Stimulated activated CD4-positive, alpha-beta T cell treated with anti-CD3 and anti-CD28 coated beads, TNF-alpha, amount 100 ng/mL, for 4 hours (primary cell): ENCODE results near the gene MYO1B.

Source experiments
- DNase-seq, 3 experiments: peaks; one replicate each; pipeline ENCODE4 v3.0.0-alpha.2; 2020; ENCODE audit warnings: low read depth in 3 of 3

MYO1B gene

DNA sequence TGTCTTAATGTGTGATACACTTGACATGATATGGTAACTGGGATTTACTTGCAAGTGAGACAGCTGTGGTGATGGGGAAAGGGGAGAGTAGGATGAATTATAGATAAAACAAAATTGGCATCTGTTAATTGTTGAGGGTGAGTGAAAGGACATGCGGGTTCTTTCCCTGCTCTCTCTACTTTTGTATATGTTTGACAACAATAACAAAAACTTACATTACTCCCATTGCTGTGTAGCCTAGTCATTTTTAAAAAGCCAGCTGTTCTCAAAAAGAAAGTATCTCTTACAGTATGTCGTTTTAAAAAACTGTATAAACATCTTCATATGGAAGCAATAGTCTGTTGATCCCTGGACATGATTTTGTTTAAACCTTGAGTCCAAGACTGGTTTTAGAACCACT lies 117.6 kb downstream of the MYO1B start:
- DNase-seq = no peak

DNA sequence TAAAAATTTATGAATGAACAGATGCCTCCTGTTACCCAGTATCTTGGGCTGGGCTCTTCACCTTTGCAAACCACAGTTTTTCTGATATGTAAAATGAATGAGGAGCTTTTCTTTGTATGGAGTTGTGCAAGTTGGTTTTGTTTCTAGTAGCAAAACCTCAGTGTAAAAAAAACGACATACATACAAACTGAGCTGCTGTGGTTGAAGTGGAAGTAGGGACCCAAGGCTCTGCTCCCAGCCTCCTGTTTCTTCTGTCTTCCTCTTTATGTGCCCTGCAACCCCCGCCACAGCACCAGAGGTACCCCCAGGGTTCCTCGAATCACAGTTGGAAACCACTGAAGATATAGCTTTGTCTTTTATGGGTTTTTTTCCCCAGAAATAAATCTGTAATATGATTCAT lies 118.1 kb downstream of the MYO1B start:
- no peak for DNase-seq

DNA sequence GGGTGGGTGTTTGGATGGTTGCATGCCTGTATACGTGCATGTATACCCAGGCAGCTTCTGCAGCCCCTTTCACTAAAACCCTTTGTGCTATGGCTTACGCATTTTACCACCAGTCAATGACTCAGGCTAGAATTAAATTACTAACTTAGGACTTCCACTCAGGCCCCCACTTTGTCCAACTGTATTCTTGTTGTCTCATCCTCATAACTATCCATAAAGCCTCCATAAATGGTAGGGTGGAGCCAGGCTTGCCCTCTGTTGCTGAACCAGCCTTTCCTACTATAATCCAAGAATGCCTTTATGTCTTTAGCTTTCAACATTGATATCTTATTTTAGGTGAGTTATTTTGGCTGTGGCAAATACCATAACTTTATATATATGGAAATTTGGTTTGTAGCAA lies 119.9 kb downstream of the MYO1B start:
- no peak for DNase-seq

DNA sequence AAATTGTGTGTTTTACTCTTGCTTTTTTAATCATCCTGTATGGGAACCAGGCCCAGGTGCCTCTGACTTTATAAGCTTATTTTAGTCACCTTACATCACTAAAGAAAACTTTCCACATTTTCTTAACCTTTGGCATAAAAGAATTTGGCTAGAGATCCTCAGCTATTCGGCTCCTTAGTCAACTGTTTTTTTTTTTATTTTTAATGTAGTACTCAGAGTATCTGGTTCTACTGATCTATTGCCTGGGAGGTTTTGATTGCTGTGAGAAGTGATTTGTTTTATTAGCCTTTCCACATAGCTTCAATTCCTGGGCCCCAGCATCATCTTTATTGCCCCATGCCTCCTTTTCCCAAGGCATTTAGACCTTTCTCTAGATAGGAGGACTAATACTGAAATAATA lies 121.0 kb downstream of the MYO1B start:
- no peak for DNase-seq

DNA sequence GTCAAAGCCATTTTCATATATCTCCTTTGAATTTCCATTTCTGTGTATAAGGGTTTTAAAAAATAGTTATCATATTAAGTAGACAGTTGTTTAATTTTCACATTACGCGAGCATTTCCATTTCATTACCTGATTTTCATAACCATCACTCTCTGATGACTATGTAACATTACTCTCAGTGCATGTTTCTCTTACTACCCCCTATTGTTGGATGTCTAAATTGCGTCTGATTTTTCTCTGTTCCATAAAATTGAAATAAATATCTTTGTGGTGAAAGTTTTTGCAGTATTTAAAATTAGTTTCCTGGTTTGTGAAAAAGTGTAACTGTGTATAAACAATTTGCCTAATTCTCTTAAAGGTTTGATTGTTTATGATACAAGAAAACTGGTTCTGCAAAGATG lies 123.8 kb downstream of the MYO1B start:
- DNase-seq = no peak

DNA sequence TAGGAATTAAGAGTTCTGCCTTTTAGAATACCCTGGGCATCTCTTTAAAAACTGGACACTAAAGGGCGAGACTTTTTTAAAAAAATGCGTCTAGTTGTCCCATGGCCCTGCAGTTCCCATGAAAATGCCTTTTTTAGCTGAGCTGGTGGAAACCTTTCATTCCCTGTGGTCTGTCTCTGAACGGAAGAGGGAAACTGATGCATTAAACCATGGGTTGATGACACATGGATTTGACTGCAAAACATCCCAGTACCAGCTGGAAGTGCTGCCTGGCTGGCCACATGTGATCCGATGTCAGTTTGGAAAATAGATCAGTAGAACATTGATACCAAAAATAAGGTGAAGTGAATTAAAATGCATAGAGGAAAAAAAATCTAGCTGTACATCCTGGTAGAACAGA lies 129.2 kb downstream of the MYO1B start:
- no peak for DNase-seq

DNA sequence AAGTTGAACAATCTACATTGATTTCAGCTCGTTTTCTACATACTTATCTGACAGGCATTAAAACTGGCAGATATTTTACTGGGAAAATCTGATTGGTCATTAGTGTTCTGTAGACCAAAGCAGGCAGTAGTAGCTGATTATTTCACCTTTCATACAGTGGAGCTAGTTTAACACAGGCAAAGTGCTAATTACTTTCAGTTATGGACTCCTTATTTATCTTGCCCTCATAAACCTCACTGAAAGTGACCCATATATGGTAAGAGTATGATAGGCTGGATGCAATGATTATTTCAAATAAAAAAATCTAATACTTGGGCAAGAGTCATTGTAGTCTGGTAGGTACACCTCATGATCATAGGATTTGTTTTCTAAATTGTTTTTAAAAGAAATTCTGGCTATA lies 129.7 kb downstream of the MYO1B start:
- DNase-seq = no peak

DNA sequence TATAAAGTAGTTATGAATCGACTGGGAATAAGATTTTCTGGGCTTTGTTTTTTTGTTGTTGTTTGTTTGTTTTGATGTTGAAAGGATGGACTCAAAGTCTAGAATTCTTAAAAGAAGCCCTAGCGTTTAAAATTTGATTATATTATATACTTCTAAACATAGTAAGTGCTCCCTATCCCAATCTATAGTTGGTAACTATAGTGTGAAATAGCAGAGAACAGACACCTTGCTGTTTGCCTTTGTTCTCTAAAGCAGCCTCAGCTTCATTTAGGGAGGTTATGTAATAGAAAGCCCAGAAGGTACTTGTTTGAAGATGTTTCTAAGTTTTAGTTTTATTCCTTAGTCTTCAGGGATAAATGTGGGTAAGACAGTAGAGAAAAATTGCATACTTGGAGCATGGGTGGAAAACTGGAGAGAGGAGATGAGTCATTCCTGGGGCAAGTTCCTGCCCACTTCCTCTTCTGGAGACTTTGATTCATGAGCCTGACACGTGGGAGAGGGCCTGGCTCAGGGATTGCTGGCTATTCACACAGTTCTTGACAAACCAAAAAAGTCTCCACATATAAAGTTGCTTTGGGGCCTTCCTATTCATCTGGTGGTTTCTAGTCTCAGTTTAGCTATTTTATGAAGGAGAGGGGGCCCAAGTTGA lies 131.9 kb downstream of the MYO1B start:
- DNase-seq = no peak

DNA sequence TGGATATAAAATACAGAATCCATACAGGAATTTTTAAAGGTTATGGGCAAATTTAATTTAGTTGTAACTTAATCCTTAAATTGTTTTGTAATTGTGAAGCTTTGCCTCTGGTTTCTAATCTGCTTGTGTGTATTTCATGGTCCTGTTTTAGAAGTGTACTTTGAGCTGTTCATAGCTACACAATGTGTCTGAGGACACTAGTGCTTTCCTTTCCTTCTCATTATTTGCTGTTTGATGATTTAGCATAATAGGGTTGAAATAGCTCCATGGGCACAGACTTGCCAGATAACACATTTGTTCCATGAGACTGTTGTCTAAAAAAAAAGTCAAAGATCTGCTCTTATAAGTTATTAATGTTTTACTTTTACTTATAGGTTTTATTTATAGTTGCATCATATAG lies 134.2 kb downstream of the MYO1B start:
- DNase-seq = no peak

DNA sequence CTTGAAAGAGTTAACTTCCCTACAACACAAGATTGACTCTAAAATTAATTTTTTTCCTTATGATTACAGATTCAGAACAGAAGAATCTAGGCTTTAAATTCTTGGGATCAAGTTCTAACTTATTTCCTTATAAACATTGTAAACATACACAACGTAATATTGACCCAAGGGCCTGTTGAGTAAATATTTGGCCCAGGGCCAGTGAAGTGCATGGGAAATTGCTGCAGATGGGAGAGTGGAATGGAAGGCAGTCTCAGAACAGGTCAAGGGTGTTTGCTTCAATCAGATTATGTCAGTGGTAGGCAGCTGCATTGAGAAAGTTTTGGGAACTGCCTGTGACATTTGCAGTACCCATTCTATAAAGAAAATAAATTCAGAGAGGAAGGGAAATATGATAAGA lies 137.6 kb downstream of the MYO1B start:
- no peak for DNase-seq

DNA sequence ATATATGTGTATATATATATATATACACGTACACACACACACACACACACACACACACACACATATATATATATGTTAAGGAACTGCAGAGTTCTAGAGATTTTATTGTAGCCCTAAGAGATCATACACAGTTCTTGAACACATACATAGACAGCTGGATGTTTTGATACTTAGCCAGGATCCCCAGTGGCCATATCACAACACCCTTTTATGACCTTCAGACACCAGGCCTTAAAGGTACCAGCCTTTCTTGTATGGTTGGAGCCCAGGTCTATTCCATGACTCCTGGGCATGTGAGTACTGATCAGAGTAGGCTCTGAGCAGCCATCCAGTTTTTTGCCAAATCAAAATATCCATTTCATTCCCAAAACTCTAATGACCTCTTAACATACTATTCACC lies 138.3 kb downstream of the MYO1B start:
- no peak for DNase-seq

DNA sequence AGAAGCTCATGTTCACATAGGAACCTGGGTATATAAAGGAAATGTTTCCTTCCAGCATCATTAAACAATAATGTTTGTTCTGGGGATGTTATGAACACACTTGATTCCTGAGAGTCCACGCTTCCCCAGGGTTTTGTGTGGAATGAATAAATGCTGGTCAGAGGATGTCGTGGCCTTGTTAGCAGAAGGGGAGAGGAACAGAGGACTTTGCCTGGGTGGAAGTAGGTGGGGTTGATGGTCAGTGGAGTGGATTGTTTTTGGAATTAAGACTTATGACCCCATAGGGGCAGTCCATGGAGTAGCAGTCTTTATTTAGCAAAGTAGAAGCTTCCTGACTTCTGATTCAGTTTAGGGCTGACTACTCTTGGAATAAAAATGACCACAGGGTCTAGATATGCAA lies 139.6 kb downstream of the MYO1B start:
- no peak for DNase-seq

DNA sequence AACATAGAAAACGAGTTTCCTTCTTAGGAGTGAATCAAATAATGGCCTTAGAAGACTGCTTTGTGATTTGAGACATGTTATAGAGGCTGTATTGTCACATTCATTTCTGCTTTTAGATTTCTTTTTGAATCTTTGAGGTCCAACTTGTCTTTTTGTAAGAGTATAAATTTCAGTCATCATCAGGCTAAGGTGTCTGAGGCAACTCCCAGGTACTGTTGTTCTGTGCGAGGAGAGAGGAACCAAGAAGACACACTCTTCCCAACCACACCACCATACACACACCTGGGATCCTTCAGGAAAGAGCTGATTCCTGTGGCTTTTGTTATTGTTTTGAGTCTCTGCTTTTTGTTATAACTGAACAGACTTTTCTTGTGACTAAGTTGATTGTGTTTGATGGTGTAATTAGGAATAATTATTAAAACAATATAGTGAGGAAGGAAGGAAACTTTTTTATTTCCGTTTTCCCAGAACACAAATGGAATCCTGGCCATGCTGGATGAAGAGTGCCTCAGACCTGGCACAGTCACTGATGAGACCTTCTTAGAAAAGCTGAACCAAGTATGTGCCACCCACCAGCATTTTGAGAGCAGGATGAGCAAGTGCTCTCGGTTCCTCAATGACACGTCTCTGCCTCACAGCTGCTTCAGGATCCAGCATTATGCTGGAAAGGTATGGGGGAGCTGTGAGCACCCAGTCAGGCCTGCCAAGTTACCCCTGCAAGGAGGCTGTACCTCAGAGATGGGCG lies 140.4 kb downstream of the MYO1B start:
- DNase-seq = no peak

DNA sequence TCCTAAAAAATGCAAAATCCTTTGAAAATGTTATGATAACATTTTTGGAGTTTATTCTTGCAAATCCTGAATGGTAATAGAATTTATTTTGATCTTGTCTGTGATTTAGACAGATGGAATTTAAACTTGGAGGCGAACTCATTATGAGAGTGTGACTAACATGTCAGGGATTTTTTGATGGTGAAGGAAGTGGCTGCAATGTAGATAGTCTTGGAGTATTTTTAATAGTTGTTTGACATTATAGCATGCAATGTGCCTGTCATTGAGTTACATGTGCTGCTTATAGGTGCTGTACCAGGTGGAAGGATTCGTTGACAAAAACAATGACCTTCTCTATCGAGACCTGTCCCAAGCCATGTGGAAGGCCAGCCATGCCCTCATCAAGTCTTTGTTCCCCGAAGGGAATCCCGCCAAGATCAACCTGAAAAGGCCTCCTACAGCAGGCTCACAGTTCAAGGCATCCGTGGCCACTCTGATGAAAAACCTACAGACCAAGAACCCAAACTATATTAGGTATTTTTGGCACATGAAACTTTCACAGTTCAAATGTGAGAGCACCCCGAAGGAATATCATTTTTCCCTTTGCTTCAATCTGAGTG lies 141.8 kb downstream of the MYO1B start:
- no peak for DNase-seq

DNA sequence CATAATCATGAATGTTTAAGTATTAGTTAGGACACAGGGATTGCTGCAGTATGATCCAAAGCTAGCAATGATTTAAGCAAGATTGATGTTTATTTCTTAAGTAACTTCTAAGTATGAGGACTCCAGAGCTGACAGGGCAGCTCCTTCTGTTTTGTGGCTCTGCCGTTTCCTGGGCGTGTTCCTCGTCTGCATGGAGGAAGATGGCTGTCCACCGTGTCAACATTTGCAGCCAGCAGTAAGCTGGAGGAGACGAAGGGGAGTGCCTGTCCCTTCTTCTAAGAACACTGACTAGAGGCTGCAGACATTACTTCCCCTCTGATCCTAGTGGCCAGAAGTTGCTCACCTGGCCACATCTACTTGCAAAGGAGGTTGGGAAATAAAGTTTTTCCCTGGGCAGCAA lies 144.1 kb downstream of the MYO1B start:
- DNase-seq = no peak

DNA sequence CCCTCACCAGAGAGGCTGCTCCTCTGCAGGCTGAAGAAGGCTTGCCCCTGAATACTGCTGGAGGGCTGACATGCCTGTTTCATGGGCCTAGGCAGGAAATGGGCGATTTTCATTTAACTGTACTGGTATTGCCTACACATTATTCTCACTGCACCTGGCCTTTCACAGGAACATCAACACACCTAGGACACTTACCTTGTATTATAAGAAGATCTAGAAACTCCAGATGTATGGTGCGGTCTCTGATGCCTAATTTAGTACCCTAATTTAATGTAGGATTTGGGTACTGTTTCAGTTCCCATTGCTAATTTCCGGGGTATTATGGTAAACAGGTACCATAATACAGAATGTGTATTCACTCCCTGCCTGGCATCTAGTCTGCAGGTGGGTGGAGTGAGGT lies 146.0 kb downstream of the MYO1B start:
- no peak for DNase-seq

DNA sequence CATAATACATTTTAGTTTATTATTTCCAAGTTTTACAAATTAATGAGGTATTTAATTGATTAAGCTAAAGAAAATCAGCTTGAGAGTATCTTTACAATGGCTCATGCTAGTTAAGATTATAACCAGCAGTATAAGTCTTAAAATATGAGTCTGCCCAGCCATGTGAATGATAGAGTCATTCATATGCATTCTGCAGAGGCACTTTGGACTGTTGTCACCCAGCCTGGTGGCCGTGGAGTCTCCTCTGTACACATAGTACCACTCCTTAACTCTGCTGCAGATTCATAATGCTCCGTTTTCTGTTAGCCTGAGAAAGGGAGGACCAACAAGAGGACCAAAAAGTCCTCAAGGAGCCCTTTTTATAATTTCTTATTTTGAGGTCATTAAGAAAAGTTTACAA lies 148.8 kb downstream of the MYO1B start:
- no peak for DNase-seq

DNA sequence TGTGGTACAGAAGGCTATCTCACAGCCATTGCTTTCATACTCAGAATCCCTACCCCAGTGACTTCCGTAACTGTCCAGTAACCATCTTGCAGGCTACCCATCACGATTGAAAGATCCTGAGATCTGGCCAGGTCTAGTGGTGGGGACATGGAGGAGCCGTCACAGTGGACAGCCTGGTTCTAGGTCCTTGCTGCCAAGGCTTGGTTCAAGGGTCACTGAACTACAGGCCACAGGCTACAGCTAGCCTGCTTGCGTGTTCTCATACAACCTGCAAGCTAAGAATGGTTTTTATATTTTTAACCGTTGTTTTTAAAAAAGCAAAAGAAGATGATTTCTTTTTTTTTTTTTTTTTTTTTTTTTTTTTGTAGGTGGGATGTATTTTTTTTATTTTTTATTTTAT lies 151.6 kb downstream of the MYO1B start:
- DNase-seq = no peak

DNA sequence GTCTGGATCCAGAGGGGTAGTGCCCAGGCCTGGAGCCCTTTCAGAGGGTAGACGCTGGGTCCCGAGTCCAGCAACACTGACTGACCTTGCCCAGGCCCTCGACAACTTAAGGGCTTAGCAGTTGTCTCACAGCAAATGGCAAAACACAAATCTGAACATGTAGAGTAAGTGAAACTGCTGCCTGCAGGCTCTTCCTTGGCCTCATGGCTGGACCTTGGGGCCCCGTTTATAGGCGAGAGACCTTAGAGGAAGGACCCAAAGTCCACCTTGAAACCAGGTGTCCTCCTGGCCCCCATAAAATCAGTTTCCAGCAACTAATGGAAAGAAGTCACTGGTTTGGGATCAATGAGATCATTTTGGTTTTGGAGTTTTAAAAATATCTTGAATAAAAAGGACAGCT lies 154.4 kb downstream of the MYO1B start:
- DNase-seq = no peak

DNA sequence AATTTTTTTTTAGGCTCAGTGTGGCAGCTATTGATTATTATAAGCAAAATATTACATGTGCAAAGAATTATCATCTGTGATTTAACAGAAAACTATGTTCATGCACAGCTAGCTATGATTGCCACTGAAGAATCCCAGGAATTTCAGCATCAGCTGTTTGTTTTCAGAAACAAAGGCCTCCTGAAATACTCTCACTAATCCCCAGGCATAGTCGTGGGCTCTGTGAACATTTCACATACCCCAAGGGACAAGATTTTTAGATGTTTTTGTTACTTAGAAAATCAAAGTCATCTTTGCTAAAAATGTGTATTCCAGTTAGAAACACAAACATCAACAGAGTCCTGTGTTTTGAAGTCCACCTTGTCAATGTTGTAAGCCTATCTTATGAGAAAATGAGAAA lies 156.1 kb downstream of the MYO1B start:
- DNase-seq = no peak

DNA sequence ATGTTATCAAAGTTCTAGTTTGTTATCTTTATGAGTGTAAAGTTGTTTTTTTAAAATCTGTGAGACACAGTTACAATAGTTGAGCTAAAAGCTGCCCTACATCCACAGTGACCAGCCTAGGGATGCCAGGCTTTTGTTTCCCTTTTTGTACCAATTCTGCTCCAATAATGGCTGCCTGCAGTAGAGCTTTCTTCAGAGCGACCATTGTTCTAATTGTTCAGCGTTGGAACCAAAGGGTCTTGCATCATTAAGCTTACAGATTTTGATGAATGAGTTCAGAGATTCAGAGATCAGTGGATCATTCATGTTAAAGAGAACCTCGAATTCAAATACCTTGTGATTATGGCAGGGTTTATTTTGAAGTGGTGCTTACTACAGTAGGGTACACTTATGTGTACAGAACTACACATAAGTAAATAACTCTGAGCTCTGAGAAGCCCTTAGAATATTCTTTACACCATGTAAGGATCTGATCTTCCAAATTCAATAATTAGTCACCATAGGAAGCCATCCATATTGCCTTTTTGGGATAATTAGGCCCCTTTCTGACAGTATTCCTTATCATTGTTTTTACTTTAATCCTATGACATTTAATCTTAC lies 157.9 kb downstream of the MYO1B start:
- no peak for DNase-seq

DNA sequence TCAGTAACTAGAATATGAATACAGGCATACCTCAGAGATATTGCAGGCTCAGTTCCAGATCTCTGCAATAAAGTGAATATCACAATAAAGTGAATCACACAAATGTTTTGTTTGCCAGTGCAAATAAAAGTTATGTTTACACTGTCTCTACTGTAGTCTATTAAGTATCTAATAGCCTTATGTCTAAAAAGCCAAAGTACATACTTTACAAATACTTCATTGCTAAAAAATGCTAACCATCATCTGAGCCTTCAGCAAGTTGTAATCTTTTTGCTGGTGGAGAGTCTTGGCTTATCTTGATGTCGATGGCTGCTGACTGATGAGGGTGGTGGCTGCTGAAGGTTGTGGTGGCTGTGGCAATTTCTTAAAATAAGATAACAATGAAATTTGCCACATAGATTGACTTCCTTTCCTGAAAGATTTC lies 159.4 kb downstream of the MYO1B start:
- no peak for DNase-seq

DNA sequence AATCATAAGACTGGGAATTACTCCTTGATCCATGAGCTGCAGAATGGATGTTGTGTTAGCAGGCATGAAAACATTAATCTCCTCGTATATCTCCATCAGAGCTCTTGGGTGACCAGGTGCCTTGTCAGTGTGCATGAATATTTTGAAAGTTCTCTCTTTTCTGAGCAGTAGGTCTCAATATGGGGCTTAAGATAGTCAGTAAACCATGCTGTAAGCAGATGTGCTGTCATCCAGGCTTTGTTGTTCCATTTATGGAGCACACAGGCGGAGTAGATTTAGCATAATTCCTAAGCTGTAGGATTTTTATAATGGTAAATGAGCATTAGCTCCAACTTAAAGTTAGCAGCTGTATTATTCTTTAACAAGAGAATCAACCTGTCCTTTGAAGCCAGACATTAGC lies 160.3 kb downstream of the MYO1B start:
- no peak for DNase-seq
